CD4-positive, alpha-beta T cell treated with Interleukin-1 beta for 1 hour (primary cell): Measurements from ENCODE around the gene TNS1.

ENCODE experiments used
- DNase-seq, 2 donors: peaks; one replicate each; pipeline ENCODE4 v3.0.0-alpha.2; 2020 to 2022

The TNS1 gene

GRCh38 chr2:217804791-217805667 lies 197.8 kb downstream of the TNS1 start:
- no peak for DNase-seq

- DNase-seq, result no peak
These were observed 198.5 kb downstream of the TNS1 start for GRCh38 chr2:217804338-217804737.

- no peak for DNase-seq
These were observed 199.2 kb downstream of the TNS1 start for GRCh38 chr2:217803653-217803960.

- no peak for DNase-seq
These were observed 199.7 kb downstream of the TNS1 start for GRCh38 chr2:217802876-217803652.

GRCh38 chr2:217802266-217802665 lies 200.5 kb downstream of the TNS1 start:
- no peak for DNase-seq

- DNase-seq, result no peak
These were observed 201.1 kb downstream of the TNS1 start for GRCh38 chr2:217801711-217802110.

GRCh38 chr2:217801115-217801531 lies 201.7 kb downstream of the TNS1 start:
- DNase-seq, result no peak

- DNase-seq, result no peak
These were observed 202.2 kb downstream of the TNS1 start for GRCh38 chr2:217800433-217801114.

- DNase-seq, result no peak
These were observed 203.0 kb downstream of the TNS1 start for GRCh38 chr2:217799563-217800432.

GRCh38 chr2:217798743-217799562 lies 203.8 kb downstream of the TNS1 start:
- peak; percentile 18 to 61 for DNase-seq

- DNase-seq, result no peak
These were observed 204.6 kb downstream of the TNS1 start for GRCh38 chr2:217798191-217798590.

- no peak for DNase-seq
These were observed 205.1 kb downstream of the TNS1 start for GRCh38 chr2:217797661-217798069.

GRCh38 chr2:217797165-217797564 lies 205.6 kb downstream of the TNS1 start:
- no peak for DNase-seq

GRCh38 chr2:217795706-217796465 lies 206.9 kb downstream of the TNS1 start:
- no peak for DNase-seq

- no peak for DNase-seq
These were observed 207.7 kb downstream of the TNS1 start for GRCh38 chr2:217795067-217795466.

GRCh38 chr2:217794133-217794986 lies 208.4 kb downstream of the TNS1 start:
- no peak for DNase-seq

- DNase-seq, result no peak
These were observed 209.1 kb downstream of the TNS1 start for GRCh38 chr2:217793566-217794132.

GRCh38 chr2:217792626-217793527 lies 209.9 kb downstream of the TNS1 start:
- no peak for DNase-seq
